ENCODE measurements around the gene SEC16B.
"Not testable (repeated sequence)": the region's sequence is repeated elsewhere in the genome, so short reads cannot be mapped to it uniquely, and the experiment has no call there.

Gene SEC16B, protein sequence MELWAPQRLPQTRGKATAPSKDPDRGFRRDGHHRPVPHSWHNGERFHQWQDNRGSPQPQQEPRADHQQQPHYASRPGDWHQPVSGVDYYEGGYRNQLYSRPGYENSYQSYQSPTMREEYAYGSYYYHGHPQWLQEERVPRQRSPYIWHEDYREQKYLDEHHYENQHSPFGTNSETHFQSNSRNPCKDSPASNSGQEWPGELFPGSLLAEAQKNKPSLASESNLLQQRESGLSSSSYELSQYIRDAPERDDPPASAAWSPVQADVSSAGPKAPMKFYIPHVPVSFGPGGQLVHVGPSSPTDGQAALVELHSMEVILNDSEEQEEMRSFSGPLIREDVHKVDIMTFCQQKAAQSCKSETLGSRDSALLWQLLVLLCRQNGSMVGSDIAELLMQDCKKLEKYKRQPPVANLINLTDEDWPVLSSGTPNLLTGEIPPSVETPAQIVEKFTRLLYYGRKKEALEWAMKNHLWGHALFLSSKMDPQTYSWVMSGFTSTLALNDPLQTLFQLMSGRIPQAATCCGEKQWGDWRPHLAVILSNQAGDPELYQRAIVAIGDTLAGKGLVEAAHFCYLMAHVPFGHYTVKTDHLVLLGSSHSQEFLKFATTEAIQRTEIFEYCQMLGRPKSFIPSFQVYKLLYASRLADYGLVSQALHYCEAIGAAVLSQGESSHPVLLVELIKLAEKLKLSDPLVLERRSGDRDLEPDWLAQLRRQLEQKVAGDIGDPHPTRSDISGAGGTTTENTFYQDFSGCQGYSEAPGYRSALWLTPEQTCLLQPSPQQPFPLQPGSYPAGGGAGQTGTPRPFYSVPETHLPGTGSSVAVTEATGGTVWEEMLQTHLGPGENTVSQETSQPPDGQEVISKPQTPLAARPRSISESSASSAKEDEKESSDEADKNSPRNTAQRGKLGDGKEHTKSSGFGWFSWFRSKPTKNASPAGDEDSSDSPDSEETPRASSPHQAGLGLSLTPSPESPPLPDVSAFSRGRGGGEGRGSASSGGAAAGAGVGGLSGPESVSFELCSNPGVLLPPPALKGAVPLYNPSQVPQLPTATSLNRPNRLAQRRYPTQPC

DNA sequence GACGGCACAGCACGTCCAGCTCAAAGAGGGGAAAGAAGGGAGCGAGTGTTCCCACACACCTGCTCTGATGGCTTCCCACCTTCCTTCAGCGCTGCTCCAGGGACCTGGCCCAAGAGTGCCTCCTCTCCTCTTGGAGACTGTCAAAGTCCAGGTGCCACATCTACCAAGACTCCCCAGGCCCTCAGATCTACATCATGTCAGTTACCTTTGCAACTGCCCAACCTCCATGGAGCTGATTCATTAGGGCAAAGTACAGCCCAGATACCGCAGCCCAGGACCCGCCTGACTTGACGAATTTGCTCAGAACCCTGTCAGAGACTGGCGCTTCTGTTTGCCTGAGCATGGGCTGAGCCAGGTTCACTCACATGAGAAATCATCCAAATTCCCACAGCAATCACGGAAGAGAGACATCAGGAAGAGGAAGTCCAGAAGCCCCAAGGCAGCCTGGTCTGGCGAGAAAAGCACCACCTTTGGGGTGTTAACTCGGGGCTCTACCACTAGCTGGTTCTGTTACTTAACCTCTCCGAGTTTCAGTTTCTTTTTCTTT lies at the start of gene SEC16B:
SEC16B (minus strand) TSS at position 234 of the 547 bp plus-strand sequence. CDS start 2,077 bp downstream, outside the sequence.
- DNase-seq: no peak

GRCh38 chr1:178019622-178020021 lies 49.8 kb upstream of the SEC16B start:
- DNase-seq: no peak

- no peak for DNase-seq
Measured at GRCh38 chr1:178019208-178019607, 49.4 kb upstream of the SEC16B start.

DNA sequence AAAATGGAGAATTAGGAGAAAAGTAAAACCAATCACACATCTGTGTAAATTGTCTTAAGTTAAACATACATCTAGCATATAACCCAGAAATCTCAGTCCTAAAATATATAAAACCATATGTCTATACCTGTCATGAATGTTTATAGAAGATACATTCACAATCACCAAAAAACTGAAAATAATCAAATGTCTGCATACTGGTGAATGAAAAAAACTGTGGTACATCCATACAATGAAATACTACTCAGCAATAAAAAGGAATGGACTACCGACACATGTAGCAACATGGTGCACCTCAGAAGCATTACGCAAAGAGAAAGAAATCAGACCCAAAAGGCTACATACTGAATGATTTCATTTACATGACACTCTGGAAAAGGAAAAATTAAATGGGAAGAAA lies 47.7 kb upstream of the SEC16B start:
- no peak for DNase-seq

- no peak for DNase-seq
Measured at GRCh38 chr1:178011864-178012503, 42.1 kb upstream of the SEC16B start.

GRCh38 chr1:178011465-178011828 lies 41.6 kb upstream of the SEC16B start:
- no peak for DNase-seq

DNA sequence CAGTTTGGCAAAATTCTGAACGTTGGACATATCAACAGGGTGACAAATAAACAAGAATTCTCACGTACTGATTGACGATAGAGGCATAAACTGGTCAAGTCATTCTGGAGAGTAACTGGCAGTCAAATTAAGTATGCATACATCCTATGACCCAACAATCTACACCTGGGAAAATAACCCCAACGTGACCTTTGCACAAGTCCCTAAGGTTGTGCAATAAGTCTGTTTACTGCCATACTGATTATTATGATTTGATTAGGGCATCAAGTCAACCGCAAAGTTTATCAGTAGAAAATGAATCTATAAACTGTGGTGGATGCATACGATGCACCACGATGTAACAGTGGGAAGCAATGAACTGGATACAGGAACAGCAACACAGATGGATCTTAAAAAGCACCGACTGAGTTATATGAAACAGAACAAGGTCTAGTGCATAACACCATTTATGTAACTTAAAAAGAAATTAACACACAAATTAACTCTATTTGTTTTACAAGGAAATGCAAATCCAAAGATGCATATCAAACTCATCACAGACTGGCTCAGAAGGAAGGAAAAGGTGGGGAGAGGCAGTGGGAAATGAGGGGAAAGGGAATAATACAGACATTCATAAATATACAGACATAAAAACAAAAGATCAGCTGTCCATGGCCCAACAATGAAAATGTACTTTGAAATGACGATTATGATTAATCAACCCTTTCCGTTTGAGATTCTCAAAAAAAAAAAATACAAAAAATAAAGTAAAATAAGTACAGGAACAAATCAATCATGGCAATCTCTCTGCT lies 41.0 kb upstream of the SEC16B start:
- DNase-seq: no peak

DNA sequence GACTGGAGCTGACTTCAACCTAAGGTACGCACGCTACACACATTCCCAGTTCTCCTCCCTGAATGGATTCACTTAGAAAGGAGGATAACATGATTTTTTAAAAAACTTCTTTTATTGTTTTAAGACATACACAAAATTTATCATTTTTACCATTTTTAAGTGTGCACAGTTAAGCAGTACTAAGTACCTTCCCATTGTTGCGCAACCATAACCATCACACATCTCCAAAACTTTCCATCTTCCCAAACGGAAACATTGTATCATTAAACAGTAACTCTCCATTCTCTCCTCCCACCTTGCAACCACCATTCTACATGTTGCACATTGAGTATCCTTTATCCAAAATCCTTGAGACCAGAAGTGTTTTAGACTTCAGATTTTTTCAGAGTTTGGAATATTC lies 36.2 kb upstream of the SEC16B start:
- DNase-seq: no peak

GRCh38 chr1:178005450-178005849 lies 35.6 kb upstream of the SEC16B start:
- no peak for DNase-seq

DNA sequence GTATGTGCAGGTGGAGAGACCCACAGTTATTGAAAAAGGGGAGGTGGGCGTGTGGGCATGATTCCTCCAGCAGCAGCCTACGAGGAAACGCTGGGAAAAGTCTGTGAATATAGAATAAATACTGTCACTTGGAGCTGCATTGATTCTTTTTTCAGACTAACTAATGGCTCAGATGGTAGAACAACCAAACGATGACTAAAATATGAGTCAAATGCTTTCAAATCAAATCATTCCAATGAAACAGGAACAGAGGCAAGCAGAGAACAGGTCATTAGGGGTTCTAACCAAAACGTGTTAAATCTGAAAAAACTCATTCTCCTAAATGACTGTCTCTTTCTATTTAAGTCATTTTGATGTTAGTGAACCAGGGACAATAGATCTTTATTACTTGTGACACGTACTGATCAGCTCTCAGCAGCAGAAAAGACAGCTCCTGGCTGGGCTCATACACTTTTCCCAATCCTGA lies 35.1 kb upstream of the SEC16B start:
- DNase-seq: no peak

GRCh38 chr1:177998696-177999631 lies 29.1 kb upstream of the SEC16B start:
- DNase-seq: no peak

GRCh38 chr1:177996957-177997356 lies 27.1 kb upstream of the SEC16B start:
- DNase-seq: no peak

- DNase-seq: no peak
Measured at GRCh38 chr1:177995369-177995768, 25.5 kb upstream of the SEC16B start.

- DNase-seq: not testable (repeated sequence)
Measured at GRCh38 chr1:177986281-177986680, 16.4 kb upstream of the SEC16B start.

GRCh38 chr1:177984761-177985160 lies 14.9 kb upstream of the SEC16B start:
- DNase-seq: no peak

DNA sequence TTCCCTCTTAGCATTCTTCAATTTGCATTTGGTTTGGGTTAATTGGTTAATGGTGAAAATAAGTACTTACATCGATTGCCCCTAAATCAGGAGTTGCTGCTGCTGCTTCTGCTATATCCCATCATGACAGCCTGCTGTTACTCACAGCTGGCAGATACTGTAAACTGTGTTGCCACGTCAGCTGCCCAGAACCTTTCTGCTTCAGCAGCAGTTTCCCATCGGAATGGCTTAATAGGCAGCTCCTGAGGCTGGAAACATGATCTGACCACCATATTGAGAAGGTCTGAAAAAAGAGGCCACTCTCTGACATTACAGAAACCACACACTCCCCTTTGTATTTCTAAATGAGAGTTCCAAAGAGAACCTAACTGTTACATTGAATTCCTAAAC lies 14.3 kb upstream of the SEC16B start:
- no peak for DNase-seq

DNA sequence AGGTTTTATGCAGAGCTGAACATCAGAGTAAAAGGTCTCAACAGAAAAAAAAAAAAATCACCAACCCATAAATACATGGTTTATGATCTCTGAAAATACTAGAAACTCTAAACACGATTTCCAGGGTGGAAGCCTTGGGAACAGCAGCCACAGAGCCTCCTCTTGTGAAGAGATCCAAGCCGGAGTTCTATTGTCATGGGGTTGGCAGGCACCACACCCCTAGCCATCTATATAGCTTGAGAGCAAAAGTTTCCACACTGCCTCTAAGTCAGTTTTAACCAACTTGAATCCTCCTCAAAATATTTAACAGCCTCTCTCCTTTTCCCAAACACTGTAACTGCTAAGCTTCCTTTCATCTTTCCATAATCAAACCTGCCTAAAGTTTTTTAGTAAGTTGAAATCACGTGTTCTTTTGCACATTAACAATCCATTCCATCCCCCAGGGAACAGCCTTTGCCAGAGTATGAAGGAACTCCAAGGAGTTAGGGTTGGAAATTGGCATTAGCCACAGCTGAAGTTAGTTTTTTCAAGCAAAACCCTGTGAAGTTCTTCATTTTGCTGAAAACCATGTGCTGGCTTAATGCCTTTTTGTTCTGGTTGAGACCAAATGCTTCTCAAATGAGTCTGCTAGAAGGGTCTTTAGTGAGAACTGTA lies 13.8 kb upstream of the SEC16B start:
- no peak for DNase-seq

GRCh38 chr1:177983077-177983476 lies 13.2 kb upstream of the SEC16B start:
- DNase-seq: no peak

GRCh38 chr1:177981200-177981599 lies 11.3 kb upstream of the SEC16B start:
- no peak for DNase-seq

GRCh38 chr1:177979272-177979671 lies 9.4 kb upstream of the SEC16B start:
- no peak for DNase-seq
